Tibial nerve (tissue), 4 donors: ENCODE data around the gene OTOG.

Source experiments
- EP300 ChIP-seq, 2 donors: sonication (generic); formaldehyde crosslinking; IDR thresholded peaks; one replicate each; pipeline ENCODE4 v1.6.1; 2017; ENCODE audit warnings: antibody characterized with exemption in 2 of 2, mild to moderate bottlenecking in 1 of 2
- TF ChIP-seq, protein P1 (sequence below), 5 experiments: fragments of 200-600 bp in 3 of 5; fragments of 450-650 bp in 2 of 5; sonication (generic) in 3 of 5; IDR thresholded peaks; one replicate each; pipeline ENCODE4 v1.5.1; 2016 to 2019; ENCODE audit warnings: antibody characterized with exemption in 5 of 5, mild to moderate bottlenecking in 3 of 5, moderate library complexity in 2 of 5

DNA sequence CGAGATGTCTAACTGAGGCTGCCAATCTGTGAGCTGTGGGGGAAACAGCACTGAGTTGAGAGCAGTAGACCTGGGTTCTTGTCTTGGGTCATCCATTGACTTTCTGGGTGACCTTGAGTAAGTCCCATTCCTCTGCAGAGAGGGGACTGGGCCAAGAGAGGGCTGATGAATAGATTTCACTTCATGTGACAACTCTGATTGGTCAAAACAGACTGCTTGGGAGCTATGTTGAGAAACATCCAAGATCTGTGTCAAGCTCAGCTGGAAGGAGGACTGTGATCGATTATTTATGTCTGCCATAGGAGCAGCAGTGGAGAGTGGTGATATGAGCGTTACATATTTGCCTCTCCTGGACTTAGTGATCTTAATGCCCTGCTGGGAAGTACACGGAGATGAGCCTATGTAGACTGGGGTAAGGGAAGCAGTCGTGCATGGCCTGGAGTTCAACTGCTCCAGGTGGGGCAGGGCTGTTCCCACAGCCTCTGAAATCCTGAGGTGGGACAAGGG, 47.7 kb downstream of the OTOG start:
- no peak for TF ChIP-seq EP300 (IDR thresholded peaks at IDR 0.05)
- TF ChIP-seq, protein P1, sequence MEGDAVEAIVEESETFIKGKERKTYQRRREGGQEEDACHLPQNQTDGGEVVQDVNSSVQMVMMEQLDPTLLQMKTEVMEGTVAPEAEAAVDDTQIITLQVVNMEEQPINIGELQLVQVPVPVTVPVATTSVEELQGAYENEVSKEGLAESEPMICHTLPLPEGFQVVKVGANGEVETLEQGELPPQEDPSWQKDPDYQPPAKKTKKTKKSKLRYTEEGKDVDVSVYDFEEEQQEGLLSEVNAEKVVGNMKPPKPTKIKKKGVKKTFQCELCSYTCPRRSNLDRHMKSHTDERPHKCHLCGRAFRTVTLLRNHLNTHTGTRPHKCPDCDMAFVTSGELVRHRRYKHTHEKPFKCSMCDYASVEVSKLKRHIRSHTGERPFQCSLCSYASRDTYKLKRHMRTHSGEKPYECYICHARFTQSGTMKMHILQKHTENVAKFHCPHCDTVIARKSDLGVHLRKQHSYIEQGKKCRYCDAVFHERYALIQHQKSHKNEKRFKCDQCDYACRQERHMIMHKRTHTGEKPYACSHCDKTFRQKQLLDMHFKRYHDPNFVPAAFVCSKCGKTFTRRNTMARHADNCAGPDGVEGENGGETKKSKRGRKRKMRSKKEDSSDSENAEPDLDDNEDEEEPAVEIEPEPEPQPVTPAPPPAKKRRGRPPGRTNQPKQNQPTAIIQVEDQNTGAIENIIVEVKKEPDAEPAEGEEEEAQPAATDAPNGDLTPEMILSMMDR (IDR thresholded peaks at IDR 0.05): no peak
